Activated CD8-positive, alpha-beta T cell treated with anti-CD3 and anti-CD28 coated beads for 36 hours (primary cell): ENCODE measurements around the gene TIGD3. TPM values are rescaled to one million over a fixed set of nuclear protein-coding genes. Genes with fewer than 3 reads are reported as not detected.

Experiments used
- ATAC-seq: fragments of 200-7000 bp; cut with Tn5 transposase; one replicate; pipeline ENCODE4 v1.10.0; 2021; ENCODE audit warnings: mild to moderate bottlenecking, moderate library complexity
- CTCF ChIA-PET: fragments of 350-600 bp; sonication (Branson Sonifier 250); formaldehyde crosslinking; loops from one replicate; lab custom pipeline; 2021; ENCODE audit warnings: antibody characterized with exemption; lab: Charles Lee
- POLR2A ChIA-PET: fragments of 350-600 bp; sonication (Branson Sonifier 250); formaldehyde crosslinking; loops from one replicate; lab custom pipeline; 2021; ENCODE audit warnings: antibody characterized with exemption; lab: Charles Lee
- DNase-seq: peaks from one replicate; pipeline ENCODE4 v3.0.0-alpha.2; 2020
- H3K27ac Mint-ChIP-seq: one replicate; pipeline ENCODE4 v1.8.0; 2021; ENCODE audit warnings: mild to moderate bottlenecking, mixed read lengths
- H3K27me3 Mint-ChIP-seq: one replicate; pipeline ENCODE4 v1.8.0; 2021; ENCODE audit warnings: mixed read lengths
- H3K36me3 Mint-ChIP-seq: one replicate; pipeline ENCODE4 v1.8.0; 2021; ENCODE audit warnings: low read depth, mixed read lengths
- H3K4me1 Mint-ChIP-seq: one replicate; pipeline ENCODE4 v1.8.0; 2021; ENCODE audit warnings: low read depth, mixed read lengths
- H3K4me3 Mint-ChIP-seq: one replicate; pipeline ENCODE4 v1.8.0; 2021; ENCODE audit warnings: mild to moderate bottlenecking, moderate library complexity, mixed read lengths
- H3K9me3 Mint-ChIP-seq: one replicate; pipeline ENCODE4 v1.8.0; 2021; ENCODE audit warnings: mixed read lengths
- intact Hi-C: fragments of 100-400 bp; cut with micrococcal nuclease; formaldehyde crosslinking; loops from one replicate; pipeline ENCODE4 v1.10.0; 2022
- total RNA-seq, 2 experiments: library from RNA; stranded (reverse); gene quantifications; one replicate each; pipeline ENCODE4 v1.2.3, GENCODE V29; 2021
- TF ChIP-seq, protein P1 (sequence below): fragments of 200-600 bp; IDR thresholded peaks from one replicate; pipeline ENCODE4 v1.8.0; 2022; ENCODE audit warnings: antibody characterized with exemption, mild to moderate bottlenecking

The TIGD3 gene
- total RNA-seq, 2 experiments from 2014 or later, result 0.65 to 1.4 TPM

DNA sequence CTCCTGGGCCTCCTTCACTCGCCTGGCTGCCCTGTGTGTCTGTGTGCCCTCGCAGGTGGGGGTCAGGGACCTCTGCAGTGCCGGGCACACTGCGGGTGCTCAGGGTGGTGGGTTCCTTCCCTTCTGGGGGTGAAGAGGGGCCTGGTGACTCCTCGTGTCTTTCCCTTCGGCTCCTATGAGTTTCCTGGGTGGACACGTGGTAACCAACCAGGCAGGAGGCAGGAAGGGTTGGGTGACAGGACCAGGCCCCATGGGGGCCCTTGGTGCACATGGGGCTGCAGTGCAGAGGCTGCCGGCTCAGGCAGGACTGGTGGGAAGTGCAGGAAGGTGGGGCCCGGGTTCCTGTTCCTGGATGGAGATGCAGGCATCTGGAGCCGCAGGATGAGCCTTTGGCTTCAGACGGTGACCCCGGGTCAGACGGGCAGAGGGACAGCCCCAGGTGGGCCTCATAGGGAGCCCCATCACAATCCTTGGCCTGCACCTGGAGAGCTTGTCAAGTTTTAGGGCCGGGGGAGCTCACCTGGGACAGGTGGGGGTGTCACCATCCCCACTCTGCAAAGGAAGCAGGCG, 41.5 kb downstream of the TIGD3 start:
- ATAC-seq (no peak), DNase-seq (no peak)
- peaks cover 8% of the 10 kb centered on the region for H3K4me1 Mint-ChIP-seq
- POLR2A ChIA-PET, result interaction anchor here (0.6 to 1.8 kb wide), 4 partner anchors 10 to 1282 kb away, joined by 3 to 7 read pairs (median 4); partner anchors contain the start of genes FRMD8, NEAT1 and RBM4B
- TF ChIP-seq, protein P1, sequence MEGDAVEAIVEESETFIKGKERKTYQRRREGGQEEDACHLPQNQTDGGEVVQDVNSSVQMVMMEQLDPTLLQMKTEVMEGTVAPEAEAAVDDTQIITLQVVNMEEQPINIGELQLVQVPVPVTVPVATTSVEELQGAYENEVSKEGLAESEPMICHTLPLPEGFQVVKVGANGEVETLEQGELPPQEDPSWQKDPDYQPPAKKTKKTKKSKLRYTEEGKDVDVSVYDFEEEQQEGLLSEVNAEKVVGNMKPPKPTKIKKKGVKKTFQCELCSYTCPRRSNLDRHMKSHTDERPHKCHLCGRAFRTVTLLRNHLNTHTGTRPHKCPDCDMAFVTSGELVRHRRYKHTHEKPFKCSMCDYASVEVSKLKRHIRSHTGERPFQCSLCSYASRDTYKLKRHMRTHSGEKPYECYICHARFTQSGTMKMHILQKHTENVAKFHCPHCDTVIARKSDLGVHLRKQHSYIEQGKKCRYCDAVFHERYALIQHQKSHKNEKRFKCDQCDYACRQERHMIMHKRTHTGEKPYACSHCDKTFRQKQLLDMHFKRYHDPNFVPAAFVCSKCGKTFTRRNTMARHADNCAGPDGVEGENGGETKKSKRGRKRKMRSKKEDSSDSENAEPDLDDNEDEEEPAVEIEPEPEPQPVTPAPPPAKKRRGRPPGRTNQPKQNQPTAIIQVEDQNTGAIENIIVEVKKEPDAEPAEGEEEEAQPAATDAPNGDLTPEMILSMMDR, result no peak
- no peaks in the 10 kb centered on the region for H3K9me3 Mint-ChIP-seq
- peaks cover 20% of the 10 kb centered on the region for H3K36me3 Mint-ChIP-seq
- no peak overlapping the region for H3K27ac Mint-ChIP-seq
- intact Hi-C loops, result no loop called here
- H3K27me3 Mint-ChIP-seq, result no peaks in the 10 kb centered on the region
- H3K4me3 Mint-ChIP-seq, result no peak overlapping the region
- CTCF ChIA-PET, result no interaction called here

DNA sequence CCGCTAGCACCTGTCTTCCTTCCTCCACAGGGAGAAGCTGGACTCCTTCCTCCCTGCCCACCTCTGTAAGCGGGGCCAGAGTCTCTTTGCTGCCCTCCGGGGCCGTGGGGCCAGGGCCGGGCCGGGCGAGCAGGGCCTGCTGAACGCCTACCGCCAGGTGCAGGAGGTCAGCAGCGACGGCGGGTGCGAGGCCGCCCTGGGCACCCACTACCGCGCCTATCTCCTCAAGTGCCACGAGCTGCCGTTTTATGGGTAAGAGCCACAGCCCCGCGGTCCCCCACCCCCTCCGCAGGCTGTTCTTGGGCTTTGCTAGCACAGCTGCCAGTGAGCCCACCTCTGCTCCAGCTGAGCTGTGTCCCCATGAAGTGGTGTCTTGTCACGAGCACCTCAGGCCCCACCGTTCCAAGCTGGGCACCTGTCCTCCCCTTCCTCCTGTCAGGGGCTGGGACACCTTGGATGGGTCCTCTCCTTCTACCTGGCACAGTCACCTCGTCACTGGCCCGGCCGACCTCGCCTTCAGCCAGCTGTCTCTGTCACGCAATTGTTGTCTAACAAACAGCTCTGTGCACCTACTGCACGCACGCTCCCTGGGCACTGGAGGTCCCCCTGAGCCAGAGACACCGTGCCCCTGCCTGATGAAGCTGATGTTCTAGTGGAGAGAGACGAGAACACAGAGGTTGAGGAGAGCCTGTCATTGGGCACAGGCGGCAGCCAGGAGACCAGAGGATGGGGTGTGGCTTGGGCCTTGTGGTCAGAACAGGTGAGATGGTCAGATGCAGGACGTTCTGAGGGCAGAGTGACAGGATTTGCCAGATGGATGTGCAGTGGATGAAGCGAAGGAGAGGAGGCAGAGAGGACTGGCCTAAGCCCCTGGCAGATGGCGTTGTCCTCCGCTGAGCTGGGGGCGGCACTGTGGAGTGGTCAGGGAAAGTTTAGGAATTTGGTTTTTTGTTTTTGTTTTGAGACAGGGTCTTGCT, 42.5 kb downstream of the TIGD3 start:
- ATAC-seq (no peak), DNase-seq (no peak)
- Mint-ChIP-seq H3K4me3 (no peak overlapping the region), H3K9me3 (no peaks in the 10 kb centered on the region), H3K4me1 (peaks cover 5% of the 10 kb centered on the region), H3K27me3 (no peaks in the 10 kb centered on the region), H3K36me3 (peaks cover 17% of the 10 kb centered on the region), H3K27ac (no peak overlapping the region)
- intact Hi-C loops, result no loop called here
- ChIA-PET CTCF (no interaction called here), POLR2A (interaction anchor here (0.6 to 1.8 kb wide), 5 partner anchors 9 to 1281 kb away, joined by 3 to 7 read pairs (median 4); partner anchors contain the start of genes FRMD8, NEAT1 and RBM4B)
- TF ChIP-seq, protein P1, result no peak

DNA sequence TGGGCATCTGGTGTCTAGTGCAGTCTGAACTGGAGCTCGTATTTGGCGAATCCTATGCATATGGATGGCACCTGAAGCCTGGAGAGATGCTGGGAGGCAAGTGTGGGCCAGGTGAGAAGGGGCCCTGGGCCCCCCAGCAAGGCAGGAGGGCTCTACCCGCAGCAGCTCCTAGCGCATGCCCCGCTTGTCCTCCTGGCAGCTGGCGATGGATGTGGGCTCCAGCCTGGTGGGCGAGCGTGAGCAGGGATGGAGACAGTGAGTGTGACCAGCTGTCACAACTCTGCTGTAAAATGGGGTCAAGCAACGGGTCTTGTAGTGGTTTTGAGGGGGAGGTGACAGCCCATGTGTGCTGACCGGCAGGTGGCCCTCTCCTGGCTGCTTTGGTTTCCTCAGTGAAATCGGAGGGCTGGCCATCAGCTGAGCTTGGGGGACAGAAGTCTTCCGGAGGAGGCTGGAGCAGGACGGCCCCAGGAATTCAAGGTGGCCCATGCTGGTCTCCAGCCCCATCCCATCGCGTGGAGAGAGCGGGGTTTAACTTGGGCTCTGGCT, 43.9 kb downstream of the TIGD3 start:
- H3K4me3 Mint-ChIP-seq, result no peak overlapping the region
- POLR2A ChIA-PET, result interaction anchor here (0.8 to 1.5 kb wide), 6 partner anchors 8 to 27 kb away, joined by 3 to 5 read pairs (median 3); no protein-coding TSS in a partner anchor
- H3K27ac Mint-ChIP-seq, result no peak overlapping the region
- H3K4me1 Mint-ChIP-seq, result peaks cover 4% of the 10 kb centered on the region
- no peaks in the 10 kb centered on the region for H3K27me3 Mint-ChIP-seq
- no peaks in the 10 kb centered on the region for H3K9me3 Mint-ChIP-seq
- intact Hi-C loops, result no loop called here
- peaks cover 16% of the 10 kb centered on the region for H3K36me3 Mint-ChIP-seq
- CTCF ChIA-PET, result no interaction called here
- ATAC-seq (no peak), DNase-seq (no peak)
- TF ChIP-seq, protein P1, result no peak

DNA sequence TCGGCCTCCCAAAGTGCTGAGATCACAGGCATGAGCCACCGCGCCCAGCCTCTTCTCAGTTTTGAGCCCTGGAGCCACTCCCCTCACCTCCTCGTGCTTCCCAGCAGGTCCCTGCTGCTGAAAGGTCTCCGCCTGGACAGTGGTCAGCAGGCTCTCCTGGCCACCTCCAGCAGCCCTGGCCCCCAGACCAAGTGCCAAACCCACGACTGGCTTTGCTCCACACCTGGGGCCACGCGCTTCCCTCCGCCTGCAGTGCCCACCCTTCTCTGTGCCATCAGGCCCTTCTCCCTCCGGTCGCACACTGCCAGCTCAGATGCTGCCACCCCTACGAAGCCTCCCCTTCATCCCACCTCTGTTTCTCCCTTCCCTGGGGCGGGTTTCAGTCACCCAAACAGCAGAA, 44.7 kb downstream of the TIGD3 start:
- ChIA-PET POLR2A (interaction anchor here (0.9 to 1.9 kb wide), 4 partner anchors 26 to 101 kb away, joined by 3 to 6 read pairs (median 4); partner anchors contain the start of gene MALAT1), CTCF (no interaction called here)
- ATAC-seq (no peak), DNase-seq (no peak)
- no peak overlapping the region for H3K4me3 Mint-ChIP-seq
- TF ChIP-seq, protein P1, result no peak
- intact Hi-C loops, result no loop called here
- no peaks in the 10 kb centered on the region for H3K9me3 Mint-ChIP-seq
- no peak overlapping the region for H3K27ac Mint-ChIP-seq
- no peaks in the 10 kb centered on the region for H3K27me3 Mint-ChIP-seq
- H3K36me3 Mint-ChIP-seq, result peaks cover 16% of the 10 kb centered on the region
- H3K4me1 Mint-ChIP-seq, result peaks cover 6% of the 10 kb centered on the region
